HG02981 (cell line): Measurements from ENCODE around the gene CFAP157.

Experiments
- ATAC-seq: cut with Tn5 transposase; IDR thresholded peaks from one replicate; pipeline ENCODE4 v1.9.1; 2021; ENCODE audit warnings: mild to moderate bottlenecking, moderate library complexity; ENCODE audit not compliant: unreplicated experiment

Gene CFAP157

GRCh38 chr9:127714951-127715469 lies 8.2 kb downstream of the CFAP157 start:
- no peak for ATAC-seq

DNA sequence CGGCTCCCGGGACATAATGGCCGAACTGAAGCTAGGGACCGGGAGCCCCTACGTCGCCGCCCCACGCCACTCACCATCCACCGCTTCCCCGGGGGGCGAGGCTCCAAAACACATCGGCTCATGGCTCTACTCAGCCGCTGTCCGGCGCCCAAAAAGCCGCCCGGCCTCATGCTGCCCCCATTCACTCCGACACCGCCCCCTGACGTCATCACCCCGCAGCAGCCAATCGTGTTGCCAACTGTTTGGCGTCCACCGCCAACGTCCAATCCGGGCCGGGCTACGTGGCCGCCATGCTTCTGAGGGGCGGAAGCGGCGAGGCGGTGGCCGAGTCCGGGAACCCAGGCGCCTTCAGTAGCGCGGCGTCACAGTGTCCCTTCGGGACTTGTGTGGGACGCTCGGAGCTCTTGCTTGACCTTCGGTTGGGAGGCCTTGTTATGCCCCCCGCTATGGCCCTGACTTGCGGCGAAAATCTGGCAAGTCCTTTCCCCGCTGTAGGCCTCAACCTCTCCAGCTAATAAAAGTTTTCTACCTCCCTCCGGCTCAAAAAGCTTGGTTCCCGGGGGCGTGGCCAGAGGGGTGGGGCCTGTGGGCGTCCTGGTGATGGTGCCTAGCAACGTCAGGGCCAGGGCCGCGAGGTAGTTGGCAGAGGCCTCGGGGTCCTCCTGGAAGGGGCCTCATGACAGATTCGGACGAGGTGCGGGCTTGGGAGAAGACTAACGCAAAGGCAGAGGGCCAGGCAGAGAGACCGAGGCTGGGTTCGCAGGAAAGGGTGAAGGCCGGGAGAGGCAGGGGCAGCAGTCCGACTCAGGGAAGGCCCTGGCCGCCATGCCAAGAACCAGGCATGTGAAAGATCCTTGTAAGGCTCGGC lies 8.9 kb downstream of the CFAP157 start, which contains the start of the genes PTRH1 and TTC16:
TSS of gene PTRH1 (minus strand) at position 194 of the 868 bp plus-strand sequence. CDS start at position 170, 24 bp downstream.
TSS of gene TTC16 (plus strand) at position 610 of the 868 bp plus-strand sequence. CDS start at position 677, 67 bp downstream.
- peak; percentile 92 for ATAC-seq

- no peak for ATAC-seq
Measured at GRCh38 chr9:127716412-127716811, 9.6 kb downstream of the CFAP157 start.

- ATAC-seq = no peak
Measured at GRCh38 chr9:127717766-127718165, 11.0 kb downstream of the CFAP157 start.

DNA sequence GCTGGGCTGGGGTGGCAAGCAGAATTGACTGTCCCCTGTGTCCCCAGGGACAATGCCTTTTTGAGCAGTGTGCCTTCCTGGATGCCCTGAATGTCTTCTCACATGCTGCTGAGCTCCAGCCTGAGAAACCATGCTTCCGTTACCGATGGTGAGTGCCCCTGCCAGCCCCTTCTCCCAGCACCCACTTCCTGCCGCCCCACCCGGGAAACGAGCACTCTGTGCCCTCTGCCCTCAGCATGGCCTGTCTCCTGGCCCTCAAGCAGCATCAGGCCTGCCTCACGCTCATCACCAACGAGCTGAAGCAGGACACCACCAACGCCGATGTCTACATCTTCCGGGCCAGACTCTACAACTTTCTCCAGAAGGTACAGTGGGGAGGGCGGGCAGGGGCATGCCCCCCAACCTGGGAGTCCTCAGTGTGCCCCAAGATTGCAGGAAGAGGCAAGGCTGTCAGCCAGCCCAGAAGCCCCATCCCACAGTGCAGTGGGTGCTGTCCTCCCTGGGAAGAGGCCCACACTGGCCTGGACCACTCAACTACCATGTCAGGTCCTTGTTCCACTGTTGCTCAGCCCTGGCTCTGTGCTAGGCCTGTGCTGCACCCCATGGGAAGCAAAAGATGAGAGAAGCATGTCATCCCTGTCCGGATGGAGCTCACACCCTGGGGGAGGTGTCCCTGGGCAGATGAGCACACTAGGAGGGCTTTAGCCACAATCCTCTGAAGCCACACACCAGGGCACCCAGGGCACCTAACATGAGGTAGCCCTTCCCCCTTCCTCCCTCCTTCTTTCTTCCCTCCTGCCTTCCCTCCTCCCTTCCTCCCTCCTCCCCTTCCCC lies 13.5 kb downstream of the CFAP157 start:
- no peak for ATAC-seq

GRCh38 chr9:127720865-127721227 lies 14.1 kb downstream of the CFAP157 start:
- no peak for ATAC-seq

GRCh38 chr9:127721391-127721821 lies 14.6 kb downstream of the CFAP157 start:
- no peak for ATAC-seq

DNA sequence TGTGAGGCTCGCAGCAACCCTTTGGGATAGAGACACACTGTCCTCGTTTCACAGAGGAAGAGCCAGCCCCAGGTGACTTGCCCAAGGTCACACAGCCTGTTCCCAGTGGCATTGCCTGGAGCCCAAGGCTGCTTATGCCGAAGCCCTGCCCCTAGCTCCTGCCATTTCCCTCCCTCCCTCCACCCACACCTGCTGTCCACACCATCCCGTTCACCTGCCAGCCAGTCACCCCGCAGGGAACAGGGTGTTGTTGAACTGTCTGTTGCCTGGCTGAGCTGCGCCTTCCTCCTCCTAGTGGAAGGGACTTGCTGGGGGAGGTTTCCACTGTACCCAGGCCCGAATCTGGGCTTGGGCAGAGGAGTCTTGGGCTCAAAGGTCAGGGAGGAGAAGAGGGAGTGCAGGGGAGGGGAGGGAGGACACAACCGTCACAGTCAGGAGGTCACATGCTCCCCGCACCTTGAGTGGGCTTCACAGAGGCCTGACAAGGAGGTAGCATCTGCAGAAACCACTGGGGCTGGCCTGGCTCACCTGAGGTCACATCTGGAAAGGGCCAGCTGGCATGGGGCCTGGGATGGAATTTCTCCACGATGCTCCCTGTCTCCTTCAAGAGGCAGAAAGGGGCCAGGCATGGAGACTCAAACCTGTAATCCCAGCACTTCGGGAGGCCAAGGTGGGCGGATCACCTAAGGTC lies 15.4 kb downstream of the CFAP157 start:
- no peak for ATAC-seq

- no peak for ATAC-seq
Measured at GRCh38 chr9:127723013-127723412, 16.2 kb downstream of the CFAP157 start.

DNA sequence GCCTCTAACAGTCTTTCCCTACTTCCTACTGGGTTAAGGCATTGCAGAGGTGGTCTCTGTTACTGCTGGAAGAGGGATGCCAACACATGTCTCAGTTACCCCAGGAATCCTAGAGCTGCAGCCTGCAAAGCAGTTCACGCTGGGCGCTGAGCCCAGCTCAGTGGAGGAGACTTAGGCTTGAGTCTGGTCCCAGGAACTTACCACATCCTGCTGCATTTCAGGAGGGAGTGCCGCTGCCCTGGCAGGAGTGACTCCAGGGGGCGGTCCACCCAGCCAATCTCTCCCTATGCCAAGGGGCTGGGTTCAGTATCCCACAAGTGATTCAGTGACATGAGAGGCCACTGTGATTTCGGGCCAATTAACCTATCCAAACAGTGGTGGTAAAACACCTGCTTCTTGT lies 16.7 kb downstream of the CFAP157 start:
- no peak for ATAC-seq

DNA sequence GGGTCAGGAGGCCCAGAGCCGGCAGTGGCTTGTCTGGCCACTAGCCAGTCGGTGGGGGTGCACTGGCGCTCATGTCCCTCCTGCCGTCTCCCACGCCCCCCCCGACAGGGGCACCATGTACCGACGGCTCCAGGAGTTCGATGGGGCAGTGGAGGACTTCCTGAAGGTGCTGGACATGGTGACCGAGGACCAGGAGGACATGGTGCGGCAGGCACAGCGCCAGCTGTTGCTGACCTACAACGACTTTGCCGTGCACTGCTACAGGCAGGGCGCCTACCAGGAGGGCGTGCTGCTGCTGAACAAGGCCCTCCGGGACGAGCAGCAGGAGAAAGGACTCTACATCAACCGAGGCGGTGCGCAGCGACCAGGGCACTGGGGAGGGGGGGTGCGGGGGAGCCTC lies 17.2 kb downstream of the CFAP157 start:
- no peak for ATAC-seq

DNA sequence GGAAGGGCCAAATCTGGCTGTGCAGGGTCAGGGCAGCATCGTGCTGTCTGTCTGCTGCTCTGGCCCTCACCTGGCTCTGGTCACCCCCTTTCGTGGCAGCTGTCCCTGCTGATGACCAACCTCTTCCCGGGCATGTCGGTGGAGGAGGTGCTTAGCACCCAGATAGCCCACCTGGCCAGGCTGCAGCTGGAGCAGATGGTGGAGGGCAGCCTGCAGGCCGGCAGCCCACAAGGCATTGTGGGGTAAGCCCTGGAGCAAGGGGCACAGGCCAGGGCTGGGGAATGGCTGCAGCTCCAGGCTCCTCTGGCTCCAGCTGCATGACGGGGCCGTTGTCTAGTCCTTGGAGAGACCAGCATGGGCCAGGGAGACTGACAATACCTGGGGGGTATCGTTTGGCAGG lies 20.1 kb downstream of the CFAP157 start:
- no peak for ATAC-seq

DNA sequence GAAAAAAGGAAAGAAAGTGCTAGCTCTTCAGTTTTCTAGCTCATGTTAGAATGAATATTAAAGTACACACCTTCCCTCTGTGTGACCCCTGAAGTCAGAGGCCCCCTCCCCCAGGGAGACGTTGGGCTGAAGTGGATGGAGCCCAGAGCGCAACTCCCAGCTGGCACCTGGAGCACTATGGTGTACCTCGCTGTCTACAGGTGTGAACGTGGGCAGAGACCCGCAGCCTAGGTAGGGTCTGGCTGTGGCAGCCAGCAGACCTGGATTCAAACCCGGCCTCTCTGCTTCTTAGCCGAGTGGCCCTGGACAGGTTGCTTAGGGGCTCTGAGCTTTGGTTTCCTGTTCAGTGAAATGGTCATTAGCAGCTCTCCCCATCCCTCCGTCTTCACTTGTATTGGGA lies 22.0 kb downstream of the CFAP157 start:
- ATAC-seq = no peak

DNA sequence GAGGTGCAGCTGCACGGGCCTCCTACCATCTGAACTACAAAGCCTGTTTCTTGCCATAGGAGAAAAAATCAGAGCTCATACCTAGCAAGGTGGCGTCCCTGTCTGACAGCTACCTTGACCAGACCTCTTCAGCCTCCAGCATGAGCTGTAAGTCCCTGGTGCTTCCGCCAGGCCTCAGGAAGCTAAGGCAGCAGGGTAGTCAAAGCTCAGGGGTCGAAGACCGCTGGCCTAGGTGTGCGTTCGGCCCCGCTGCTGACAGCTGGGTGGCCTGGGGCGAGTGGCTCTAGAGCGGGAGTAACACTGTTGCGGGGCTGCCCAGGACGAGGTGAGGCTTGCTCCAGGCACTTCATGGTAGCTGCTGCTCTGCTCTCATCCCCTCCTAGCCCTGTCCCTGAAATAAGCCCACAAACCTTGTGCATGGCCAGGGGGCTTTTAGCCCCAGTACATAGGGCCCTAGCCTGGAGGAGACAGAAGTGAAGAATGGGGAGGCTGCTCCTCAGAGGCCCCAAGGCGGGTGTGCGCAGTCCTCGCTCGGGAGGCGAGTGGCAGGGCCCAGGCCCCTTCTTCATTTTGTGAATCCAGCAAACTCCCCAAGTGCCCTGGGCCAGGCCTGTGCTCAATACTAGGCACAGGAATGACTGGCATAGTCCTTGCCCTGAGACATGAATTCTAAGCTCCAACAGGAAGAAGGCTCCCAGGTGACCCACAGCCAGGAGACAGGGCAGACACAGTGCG lies 22.9 kb downstream of the CFAP157 start:
- ATAC-seq = no peak

DNA sequence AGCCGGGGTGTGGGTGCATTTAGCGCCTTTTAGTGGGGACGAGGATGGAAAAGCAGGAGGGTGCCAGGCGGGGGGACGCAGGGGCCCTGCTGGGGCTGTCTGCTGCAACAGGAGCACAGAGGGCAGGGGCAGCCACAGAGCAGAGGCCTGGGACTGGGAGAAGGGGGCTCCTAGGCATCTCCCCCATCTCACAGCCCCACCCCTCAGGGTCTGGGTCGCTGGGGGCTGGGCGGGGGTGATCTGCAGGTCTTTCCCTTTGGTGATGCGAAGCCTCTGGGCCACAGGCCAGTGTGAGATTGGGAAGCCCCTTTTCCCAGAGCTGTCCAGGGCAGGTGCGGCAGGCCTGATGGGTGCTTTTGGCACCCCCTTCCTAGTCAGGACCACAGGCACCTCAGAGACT lies 23.5 kb downstream of the CFAP157 start:
- no peak for ATAC-seq

- no peak for ATAC-seq
Measured at GRCh38 chr9:127730799-127731410, 24.1 kb downstream of the CFAP157 start.

DNA sequence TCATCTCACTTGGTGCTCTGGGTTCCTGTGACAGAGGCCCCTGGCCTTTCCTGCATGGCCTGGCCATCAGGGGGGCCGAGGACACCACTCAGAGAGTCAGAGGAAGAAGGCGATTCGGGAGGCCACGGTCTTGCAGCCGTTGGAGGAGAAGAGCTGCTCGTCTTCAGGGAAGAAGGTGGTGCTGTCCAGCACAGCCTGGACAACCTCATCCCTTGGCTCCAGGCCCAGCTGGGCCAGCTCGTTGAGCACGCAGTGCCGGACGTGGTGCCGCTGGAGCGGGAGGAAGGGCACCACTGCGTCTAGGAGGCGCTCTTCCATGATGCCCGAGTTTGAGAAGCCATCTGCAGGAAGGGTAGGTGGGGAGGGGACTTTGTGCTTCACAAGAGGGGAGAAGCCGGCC lies 25.1 kb downstream of the CFAP157 start:
- no peak for ATAC-seq

GRCh38 chr9:127732444-127732843 lies 25.7 kb downstream of the CFAP157 start:
- no peak for ATAC-seq

DNA sequence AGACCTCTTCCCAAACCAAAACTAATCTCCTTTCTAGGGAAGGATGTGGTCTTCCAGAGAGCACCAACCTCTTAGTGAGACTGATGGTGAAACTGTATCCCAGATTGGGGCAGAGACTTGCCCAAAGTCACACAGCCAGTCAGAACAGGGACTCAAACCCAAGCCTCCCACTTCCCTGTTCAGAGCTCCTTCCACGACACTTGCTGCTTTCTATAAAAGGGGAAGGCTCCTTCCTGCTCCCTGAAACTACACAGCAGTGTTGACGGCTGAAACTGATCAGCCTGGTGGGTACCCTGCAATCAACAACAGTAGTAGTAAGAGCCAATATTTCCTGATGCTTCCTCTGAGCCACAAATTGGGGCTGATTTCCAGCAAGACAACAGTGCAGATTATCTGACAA lies 26.8 kb downstream of the CFAP157 start:
- no peak for ATAC-seq

DNA sequence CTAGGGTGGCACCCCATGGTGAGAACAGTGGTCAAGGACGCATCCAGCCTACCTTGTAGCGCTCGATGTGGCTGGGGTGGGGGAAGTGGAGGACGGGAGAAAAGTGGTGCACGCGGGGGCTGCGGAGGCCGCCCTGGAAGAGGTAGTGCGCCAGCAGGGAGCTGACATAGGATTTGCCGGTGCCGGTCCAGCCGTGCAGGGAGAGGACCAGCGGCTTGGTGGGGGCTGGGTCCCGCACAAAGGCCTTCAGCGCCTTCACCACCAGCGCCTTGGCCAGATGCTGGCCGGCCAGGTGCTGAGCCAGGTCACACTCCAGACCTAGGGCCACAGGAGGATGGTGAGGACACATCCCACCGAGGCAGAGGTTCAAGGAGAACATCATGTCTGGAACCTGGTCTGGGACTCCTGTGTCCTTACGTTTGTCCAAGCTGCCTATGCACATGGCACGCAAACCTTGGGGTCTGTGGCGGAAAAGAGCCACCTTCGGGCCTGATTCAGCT lies 27.5 kb downstream of the CFAP157 start:
- ATAC-seq = no peak
